ENCODE results near the gene TAF4.
"Not testable (repeated sequence)": the region's sequence is repeated elsewhere in the genome, so short reads cannot be mapped to it uniquely, and the experiment has no call there.

TAF4 gene

DNA sequence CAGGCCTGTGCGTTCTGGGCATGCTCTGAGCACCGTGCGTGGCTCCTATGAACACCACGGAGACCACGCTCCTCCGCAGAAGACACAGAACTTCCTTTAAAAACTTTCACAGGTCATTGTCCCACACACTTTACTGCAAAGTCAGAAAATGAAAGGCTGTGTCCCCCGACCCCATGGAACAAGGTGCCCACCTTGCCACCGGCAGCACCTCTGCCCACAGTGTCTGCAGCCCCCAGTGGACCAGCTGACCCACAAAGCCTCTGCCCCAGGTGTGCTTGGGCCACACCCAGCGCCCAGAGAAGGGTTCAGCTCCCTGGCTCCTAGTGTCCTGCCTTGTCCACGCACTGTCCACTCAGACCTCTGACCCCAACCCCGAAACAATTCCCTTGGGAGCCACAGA is 8.7 kb downstream of the TAF4 start:
- no peak for DNase-seq

- DNase-seq: no peak
Observed at GRCh38 chr20:62056377-62056776, 9.3 kb downstream of the TAF4 start.

DNA sequence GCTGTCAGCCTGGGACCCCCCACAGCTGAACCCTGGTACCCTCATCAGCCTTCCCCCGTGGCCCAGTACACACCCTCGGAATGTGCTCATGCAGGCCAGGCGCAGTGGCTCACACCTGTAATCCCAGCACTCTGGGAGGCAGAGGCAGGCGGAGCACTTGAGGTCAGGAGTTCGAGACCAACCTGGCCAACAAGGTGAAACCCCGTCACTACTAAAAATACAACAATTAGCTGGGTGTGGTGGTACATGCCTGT is 9.9 kb downstream of the TAF4 start:
- not testable (repeated sequence) for DNase-seq

DNA sequence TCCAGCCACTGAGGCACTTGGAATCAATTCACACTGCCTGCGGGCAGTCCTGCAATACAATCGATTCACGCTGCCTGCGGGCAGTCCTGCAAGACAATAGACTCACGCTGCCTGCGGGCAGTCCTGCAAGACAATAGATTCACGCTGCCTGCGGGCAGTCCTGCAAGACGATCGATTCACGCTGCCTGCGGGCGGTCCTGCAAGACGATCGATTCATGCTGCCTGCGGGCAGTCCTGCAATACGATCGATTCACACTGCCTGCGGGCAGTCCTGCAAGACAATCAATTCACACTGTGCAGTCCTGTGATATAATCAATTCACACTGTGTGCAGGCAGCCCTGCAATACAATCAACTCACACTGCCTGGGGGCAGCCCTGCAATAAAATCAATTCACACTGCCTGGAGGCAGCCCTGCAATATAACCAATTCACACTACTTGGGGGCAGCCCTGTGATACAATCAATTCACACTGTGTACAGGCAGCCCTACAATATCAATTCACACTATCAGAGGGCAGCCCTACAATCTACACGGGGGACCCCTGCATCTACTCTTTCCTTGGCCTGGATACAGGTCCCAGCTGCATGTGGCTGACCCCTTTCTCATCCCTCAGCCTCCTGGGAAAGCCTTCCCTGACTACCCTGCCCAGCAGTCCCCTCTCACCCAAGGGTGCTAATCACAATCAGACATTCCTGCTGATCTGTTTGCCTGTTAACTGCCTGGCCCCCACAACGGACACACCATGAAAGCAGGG is 10.4 kb downstream of the TAF4 start:
- DNase-seq: no peak

- no peak for DNase-seq
Observed at GRCh38 chr20:62054451-62054953, 11.2 kb downstream of the TAF4 start.

DNA sequence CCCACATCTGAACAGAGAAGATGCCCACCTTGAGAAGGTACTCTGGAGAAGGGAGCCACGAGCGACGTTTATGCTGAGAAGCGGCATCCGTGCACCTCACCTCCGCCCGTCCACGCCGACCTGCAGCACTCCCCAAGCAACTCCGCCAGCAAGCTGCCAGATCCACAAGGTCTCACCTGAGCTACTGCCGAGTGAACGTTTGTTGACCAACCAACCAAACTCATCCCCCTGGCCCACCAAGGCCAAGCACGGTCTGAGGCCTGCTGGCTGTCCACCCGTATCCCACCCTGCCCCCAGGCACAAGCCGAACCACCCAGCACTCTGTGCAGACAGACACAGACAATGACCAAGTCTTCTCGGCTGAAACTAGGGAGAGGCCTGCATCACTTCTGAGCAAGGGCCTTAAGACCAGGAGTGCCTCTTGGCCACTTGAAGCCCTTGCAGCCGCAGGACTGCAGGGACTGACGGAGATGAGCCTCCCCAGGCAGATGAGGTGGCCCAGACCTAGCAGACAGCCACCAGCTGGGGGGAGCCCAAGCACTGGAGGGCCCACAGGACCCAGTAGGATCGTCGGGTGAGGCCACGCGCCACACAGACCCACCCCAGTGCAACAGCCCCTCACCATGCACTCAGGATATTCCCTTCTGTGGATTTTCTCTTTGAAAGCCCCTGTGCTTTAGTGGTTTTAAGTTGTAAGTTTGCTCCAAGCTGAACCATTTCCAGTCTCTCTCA is 12.1 kb downstream of the TAF4 start:
- no peak for DNase-seq

- DNase-seq: no peak
Observed at GRCh38 chr20:62052842-62053464, 12.7 kb downstream of the TAF4 start.

DNA sequence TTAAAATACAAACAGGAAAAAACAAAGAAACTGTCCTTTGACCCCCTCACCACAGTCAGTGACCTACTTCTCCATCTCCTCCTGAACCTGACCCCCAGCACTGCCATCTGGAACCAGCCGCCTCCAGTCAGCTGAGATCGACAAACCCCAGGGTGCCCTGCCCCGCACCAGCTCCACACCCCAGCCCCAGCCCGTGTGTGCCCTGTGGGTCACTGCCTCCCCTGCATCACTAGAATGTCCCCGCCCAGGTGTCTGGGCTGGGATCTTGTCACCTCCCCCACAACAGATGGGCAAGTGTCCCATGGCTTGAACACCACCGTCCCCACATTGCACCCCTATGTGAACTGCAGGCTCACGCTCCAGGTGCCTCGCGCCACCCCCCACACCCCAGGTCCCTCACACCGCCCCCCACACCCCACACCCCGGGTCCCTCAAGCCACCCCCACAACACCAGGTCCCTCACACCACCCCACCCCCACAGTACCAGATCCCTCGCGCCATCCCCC is 13.3 kb downstream of the TAF4 start:
- DNase-seq: no peak

GRCh38 chr20:62051546-62052255 is 14.0 kb downstream of the TAF4 start:
- no peak for DNase-seq

- DNase-seq: no peak
Observed at GRCh38 chr20:62051144-62051543, 14.5 kb downstream of the TAF4 start.

DNA sequence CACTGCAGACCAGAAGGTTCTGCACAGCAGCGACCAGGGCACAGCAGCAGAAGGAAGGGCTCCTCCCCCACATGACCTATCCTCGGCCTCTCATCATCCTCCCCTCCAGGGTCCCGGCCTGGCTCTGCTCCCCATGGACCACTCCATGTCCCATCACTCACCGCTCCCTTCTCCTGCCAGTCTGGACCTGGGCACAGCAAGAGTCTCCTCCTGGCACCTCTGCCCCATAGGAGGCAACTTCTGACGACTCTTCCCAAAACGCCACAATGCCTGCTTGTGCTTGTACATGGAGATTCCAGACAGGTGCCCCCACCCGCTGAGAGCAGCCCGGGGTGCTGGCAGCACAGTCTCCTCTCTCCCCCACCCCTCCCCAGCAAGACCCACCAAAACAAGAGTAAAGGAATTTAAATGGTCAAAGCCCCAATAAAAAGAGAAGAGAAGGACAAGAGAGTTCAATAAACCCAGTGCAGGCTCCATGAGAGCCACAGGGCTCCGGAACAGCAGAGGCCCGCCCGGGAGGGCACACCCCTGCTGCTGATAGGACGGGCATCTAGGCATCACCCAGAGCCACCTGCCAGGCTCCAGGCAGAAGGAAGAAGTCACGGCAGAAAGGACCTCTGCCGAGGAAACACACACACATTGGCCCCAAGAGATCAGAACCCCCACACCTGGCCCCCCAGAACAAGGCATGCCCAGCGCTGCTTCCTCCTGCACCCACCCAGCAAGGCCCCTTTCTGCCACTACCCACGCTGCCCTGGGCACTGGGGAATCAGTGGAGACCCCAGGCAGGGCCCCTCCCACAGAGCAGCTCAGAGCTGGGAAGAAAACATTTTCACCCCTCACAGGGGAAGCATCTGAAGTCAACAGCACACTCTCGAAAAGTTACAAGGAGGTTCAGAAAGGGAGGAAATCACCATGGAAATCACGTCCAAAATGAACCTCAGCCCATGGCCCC is 15.2 kb downstream of the TAF4 start:
- no peak for DNase-seq

DNA sequence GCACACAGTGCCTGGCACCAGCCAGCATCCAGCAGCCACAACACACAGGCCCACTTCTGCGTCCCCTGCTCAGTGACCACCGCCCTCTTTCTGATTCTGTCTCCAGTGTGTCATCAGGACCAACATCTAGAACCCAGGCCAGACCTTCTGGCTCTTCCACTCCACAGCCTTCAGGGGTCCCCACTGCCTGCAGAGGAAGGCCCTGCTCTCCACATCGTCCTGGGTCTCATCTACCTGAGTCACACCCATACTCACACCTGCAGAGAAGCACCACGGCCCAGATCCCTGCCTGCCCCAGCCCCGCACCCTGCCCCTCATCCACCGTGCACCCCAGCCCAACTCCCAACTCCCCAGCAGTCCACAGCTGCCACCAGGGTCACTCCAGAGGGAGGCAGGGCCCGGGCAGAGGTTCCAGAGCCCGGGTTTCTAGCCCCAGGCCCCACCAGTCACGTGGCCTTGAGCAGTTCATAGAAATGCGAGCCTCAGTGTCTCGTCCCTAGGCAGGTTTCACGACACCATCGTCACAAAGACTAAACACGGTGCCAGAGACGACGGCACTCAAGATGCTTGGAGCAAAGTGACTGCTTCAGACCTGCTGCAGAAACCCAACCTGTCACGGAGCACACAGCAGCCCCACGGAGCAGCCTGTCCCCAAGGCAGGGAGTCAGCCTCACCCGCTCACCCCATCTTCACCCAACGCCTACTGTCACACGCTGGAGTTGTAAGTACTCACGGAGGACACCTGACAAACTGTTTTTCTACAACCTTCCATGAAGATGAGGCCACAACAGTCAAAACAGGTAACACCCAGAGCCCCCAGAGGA is 16.1 kb downstream of the TAF4 start:
- DNase-seq: no peak

DNA sequence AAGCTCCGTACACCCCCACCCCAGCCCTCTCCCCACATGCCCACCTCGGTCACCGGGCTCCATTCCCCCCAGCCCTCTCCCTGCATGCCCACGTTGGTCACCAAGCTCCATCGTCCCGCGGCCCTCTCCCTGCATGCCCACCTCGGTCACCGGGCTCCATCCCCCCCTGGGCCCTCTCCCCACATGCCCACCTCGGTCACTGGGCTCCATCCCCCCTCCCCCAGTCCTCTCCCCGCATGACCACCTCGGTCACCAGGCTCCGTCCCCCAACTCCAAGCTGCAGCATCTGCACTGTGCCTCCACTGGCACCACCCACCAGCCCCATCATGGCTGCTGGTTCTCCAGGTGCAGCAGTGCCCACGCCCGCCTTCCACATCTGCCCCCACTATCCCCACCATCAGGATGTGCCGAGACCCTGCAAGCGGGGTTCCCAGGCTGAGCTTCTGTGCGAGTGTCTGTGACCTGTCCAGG is 16.8 kb downstream of the TAF4 start:
- DNase-seq: no peak

DNA sequence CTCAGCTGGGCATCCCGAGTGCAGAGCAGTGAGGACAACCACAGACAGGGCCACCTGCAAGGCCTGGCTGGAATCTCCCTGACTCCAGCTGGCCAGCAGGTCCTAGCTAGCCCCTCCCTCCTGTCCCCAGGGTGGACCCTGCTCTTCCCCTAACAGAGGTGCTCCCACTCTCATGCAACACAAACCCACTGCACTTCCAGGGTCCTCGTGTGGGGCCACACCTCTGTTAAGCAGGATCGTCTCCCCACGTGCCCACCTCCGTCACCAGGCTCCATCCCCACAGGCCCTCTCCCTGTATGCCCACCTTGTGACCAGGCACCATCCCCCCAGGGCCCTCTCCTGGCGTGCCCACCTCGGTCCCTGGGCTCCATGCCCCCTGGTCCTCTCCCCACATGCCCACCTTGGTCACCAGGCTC is 17.3 kb downstream of the TAF4 start:
- no peak for DNase-seq

GRCh38 chr20:62047666-62048345 is 17.9 kb downstream of the TAF4 start:
- no peak for DNase-seq

DNA sequence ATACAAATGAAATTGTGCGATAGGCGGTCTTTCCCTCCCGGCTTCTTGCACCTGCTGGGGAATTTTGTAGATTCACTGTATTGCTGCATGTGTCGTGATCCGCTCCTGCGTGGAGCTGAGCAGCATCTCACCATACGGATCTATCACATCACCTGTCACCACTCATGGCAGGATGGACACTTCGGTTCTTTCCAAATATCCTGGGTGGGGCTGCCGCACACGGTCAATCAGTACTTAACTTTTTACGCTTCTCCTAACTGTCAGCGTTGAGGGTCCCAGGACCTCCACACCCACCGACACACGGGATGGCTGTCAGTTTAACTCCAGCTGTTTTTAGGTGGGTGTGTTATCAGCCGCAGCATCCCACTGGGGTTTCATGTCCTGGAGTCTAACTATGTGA is 19.2 kb downstream of the TAF4 start:
- no peak for DNase-seq

DNA sequence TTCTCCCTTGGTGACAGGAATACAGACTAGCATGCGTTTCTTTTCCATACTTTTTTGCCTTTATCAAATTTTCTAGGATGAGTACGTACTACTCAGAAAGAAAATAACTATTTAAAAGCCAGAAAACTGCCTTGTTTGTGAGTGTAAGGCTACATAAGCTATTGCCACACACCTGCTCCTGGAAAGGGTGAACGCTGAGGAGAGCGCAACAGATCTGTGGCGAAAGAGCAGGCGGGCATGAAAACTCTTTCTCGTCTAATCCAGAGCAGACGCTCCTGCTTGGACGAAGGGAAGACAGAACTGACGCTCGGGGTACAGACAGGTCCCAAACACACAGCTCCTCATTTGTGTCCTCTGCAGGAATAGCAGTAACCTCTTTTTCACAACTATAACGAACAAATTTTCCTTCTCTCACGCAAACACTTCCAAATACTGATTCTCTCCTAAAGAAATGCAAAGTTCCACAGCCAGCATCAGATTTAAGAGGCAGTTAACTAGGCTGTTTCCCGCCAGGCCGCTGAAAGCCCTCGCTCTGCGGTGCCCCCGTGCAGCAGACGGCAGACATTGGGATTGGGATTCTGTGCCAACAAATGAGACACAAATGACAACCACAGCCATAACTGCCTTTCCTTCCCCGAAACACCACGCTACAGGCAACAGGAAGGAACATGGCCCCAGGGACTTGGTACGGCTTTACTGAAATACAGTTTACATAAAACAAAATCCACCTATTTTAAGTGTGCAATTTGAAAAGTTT is 20.0 kb downstream of the TAF4 start:
- DNase-seq: no peak

DNA sequence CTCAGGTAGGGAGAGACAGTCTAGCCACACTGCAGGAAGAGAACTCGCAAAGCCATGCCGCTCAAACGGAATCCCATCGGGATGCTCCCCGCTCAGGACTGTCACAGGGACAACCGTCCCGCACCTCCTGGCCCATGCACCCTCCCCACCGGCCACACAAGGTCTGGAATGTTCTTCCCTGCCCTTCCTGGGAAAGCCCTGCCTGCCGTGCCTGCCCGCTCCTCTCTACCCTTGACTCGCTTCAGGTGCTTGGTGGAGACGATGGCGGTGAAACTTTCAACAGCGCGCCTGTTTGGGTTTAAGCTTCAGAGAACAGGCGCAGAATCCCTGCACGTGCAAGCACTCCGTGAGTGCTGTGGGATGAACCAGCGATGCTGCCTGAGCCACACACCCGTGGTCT is 20.6 kb downstream of the TAF4 start:
- DNase-seq: no peak

- DNase-seq: no peak
Observed at GRCh38 chr20:62044631-62045030, 21.1 kb downstream of the TAF4 start.

Measured in NCI-H82 (cell line).